ENCODE data around the gene ABCC5.

- TF ChIP-seq EZH2phosphoT487 (conservative IDR thresholded peaks at IDR 0.05; ENCODE audit: low read length) (no peak), CTCF (IDR thresholded peaks at IDR 0.05; ENCODE audit: insufficient read depth, low read length, poor library complexity, severe bottlenecking) (no peak)
Measured at GRCh38 chr3:184022323-184022722, 4.6 kb upstream of the ABCC5 start.
